Superior temporal gyrus (tissue), 1 donor: Measurements from ENCODE around the gene ACOT2.
"Not testable (repeated sequence)": the region's sequence is repeated elsewhere in the genome, so short reads cannot be mapped to it uniquely, and the experiment has no call there.

Experiments used
- DNase-seq: peaks from one replicate; pipeline ENCODE4 v3.0.0-alpha.2; 2016; ENCODE audit errors: extremely low spot score

The ACOT2 gene

GRCh38 chr14:73569185-73569958 lies at the start of gene ACOT2:
TSS of gene ACOT2 (plus strand) at chr14:73569213. CDS start at chr14:73569241, 28 bp downstream.
- DNase-seq: peak; percentile 77

GRCh38 chr14:73521229-73521628 lies 47.8 kb upstream of the ACOT2 start:
- DNase-seq: no peak

- no peak for DNase-seq
These were observed 44.5 kb upstream of the ACOT2 start for GRCh38 chr14:73524493-73524892.

- no peak for DNase-seq
These were observed 42.7 kb upstream of the ACOT2 start for GRCh38 chr14:73526036-73526984.

GRCh38 chr14:73529356-73529755 lies 39.7 kb upstream of the ACOT2 start:
- DNase-seq: not testable (repeated sequence)

GRCh38 chr14:73531971-73532370 lies 37.0 kb upstream of the ACOT2 start:
- DNase-seq: not testable (repeated sequence)

GRCh38 chr14:73537244-73538045 lies 31.6 kb upstream of the ACOT2 start:
- not testable (repeated sequence) for DNase-seq

- DNase-seq: not testable (repeated sequence)
These were observed 30.0 kb upstream of the ACOT2 start for GRCh38 chr14:73539017-73539416.

- not testable (repeated sequence) for DNase-seq
These were observed 26.1 kb upstream of the ACOT2 start for GRCh38 chr14:73542961-73543360.

- not testable (repeated sequence) for DNase-seq
These were observed 23.7 kb upstream of the ACOT2 start for GRCh38 chr14:73545353-73545752.

GRCh38 chr14:73549097-73549496 lies 19.9 kb upstream of the ACOT2 start:
- DNase-seq: not testable (repeated sequence)

- DNase-seq: not testable (repeated sequence)
These were observed 19.0 kb upstream of the ACOT2 start for GRCh38 chr14:73549889-73550524.

GRCh38 chr14:73553845-73554244 lies 15.2 kb upstream of the ACOT2 start:
- no peak for DNase-seq

- not testable (repeated sequence) for DNase-seq
These were observed 11.8 kb upstream of the ACOT2 start for GRCh38 chr14:73557201-73557600.

- not testable (repeated sequence) for DNase-seq
These were observed 10.8 kb upstream of the ACOT2 start for GRCh38 chr14:73558238-73558637.

GRCh38 chr14:73562256-73562655 lies 6.8 kb upstream of the ACOT2 start:
- DNase-seq: not testable (repeated sequence)

GRCh38 chr14:73562696-73563095 lies 6.3 kb upstream of the ACOT2 start:
- DNase-seq: not testable (repeated sequence)

- not testable (repeated sequence) for DNase-seq
These were observed 2.6 kb upstream of the ACOT2 start for GRCh38 chr14:73566431-73566830.

- DNase-seq: not testable (repeated sequence)
These were observed 2.1 kb upstream of the ACOT2 start for GRCh38 chr14:73566935-73567334.

GRCh38 chr14:73567358-73567757 lies 1.7 kb upstream of the ACOT2 start:
- no peak for DNase-seq
